ENCODE data around the gene CIROP. TPM values are rescaled to one million over a fixed set of nuclear protein-coding genes. Genes with fewer than 3 reads are reported as not detected.

Gene CIROP
- total RNA-seq, 1 experiment from 2014 or later = not detected

- H3K4me3 Mint-ChIP-seq (ENCODE audit: unreplicated experiment) = no peak overlapping the region
- BruUV-seq (replicated peaks) = no TSS peak
- H3K27ac Mint-ChIP-seq (ENCODE audit: low read depth, unreplicated experiment) = peak overlapping the region; percentile 13
- H3K9me3 Mint-ChIP-seq (ENCODE audit: unreplicated experiment) = no peaks in the 10 kb centered on the region
- ChIA-PET POLR2A (interaction anchor here (0.6 to 3.4 kb wide), 6 partner anchors 11 to 230 kb away, joined by 3 to 30 read pairs (median 4); no protein-coding TSS in a partner anchor), CTCF (interaction anchor here (0.6 to 20.7 kb wide), 6 partner anchors 23 to 921 kb away, joined by 3 to 766 read pairs (median 19); partner anchors contain the start of gene SLC7A8)
- peaks cover 22% of the 10 kb centered on the region for H3K4me1 Mint-ChIP-seq (ENCODE audit: insufficient read depth, unreplicated experiment)
- DNase-seq (ENCODE audit: unreplicated experiment) = no peak
- intact Hi-C loops (cut with micrococcal nuclease) = no loop called here
- H3K27me3 Mint-ChIP-seq (ENCODE audit: insufficient read depth, unreplicated experiment) = no peaks in the 10 kb centered on the region
- no peak for TF ChIP-seq CTCF (IDR thresholded peaks at IDR 0.05; ENCODE audit: unreplicated experiment)
- no peaks in the 10 kb centered on the region for H3K36me3 Mint-ChIP-seq (ENCODE audit: insufficient read depth, unreplicated experiment)
These were observed 19.7 kb upstream of the CIROP start for GRCh38 chr14:23124337-23124954.

GRCh38 chr14:23123419-23123818, 18.6 kb upstream of the CIROP start:
- Mint-ChIP-seq H3K27me3 (ENCODE audit: insufficient read depth, unreplicated experiment) (no peaks in the 10 kb centered on the region), H3K4me1 (ENCODE audit: insufficient read depth, unreplicated experiment) (peaks cover 21% of the 10 kb centered on the region), H3K36me3 (ENCODE audit: insufficient read depth, unreplicated experiment) (no peaks in the 10 kb centered on the region), H3K9me3 (ENCODE audit: unreplicated experiment) (no peaks in the 10 kb centered on the region), H3K27ac (ENCODE audit: low read depth, unreplicated experiment) (peak overlapping the region; percentile 13), H3K4me3 (ENCODE audit: unreplicated experiment) (no peak overlapping the region)
- intact Hi-C loops (cut with micrococcal nuclease) = no loop called here
- no peak for TF ChIP-seq CTCF (IDR thresholded peaks at IDR 0.05; ENCODE audit: unreplicated experiment)
- peak; percentile 84 for DNase-seq (ENCODE audit: unreplicated experiment)
- POLR2A ChIA-PET = interaction anchor here (0.6 to 3.4 kb wide), 11 partner anchors 8 to 183 kb away, joined by 3 to 30 read pairs (median 5); partner anchors contain the start of genes ACIN1, BCL2L2 and C14orf119
- CTCF ChIA-PET = interaction anchor here (0.6 to 20.7 kb wide), 9 partner anchors 13 to 680 kb away, joined by 3 to 766 read pairs (median 4); partner anchors contain the start of genes BCL2L2 and SLC7A8
- no TSS peak for BruUV-seq (replicated peaks)

GRCh38 chr14:23122086-23122485, 17.3 kb upstream of the CIROP start:
- Mint-ChIP-seq H3K27ac (ENCODE audit: low read depth, unreplicated experiment) (no peak overlapping the region), H3K4me1 (ENCODE audit: insufficient read depth, unreplicated experiment) (peaks cover 21% of the 10 kb centered on the region), H3K9me3 (ENCODE audit: unreplicated experiment) (no peaks in the 10 kb centered on the region), H3K4me3 (ENCODE audit: unreplicated experiment) (no peak overlapping the region), H3K27me3 (ENCODE audit: insufficient read depth, unreplicated experiment) (no peaks in the 10 kb centered on the region), H3K36me3 (ENCODE audit: insufficient read depth, unreplicated experiment) (no peaks in the 10 kb centered on the region)
- CTCF ChIA-PET = interaction anchor here (0.6 to 20.7 kb wide), 31 partner anchors 8 to 200 kb away, joined by 3 to 766 read pairs (median 6); partner anchors contain the start of gene SLC7A8
- POLR2A ChIA-PET = interaction anchor here (0.7 to 4.9 kb wide), 5 partner anchors 23 to 65 kb away, joined by 4 to 78 read pairs (median 5); partner anchors contain the start of genes ACIN1, C14orf119 and SLC7A8
- no peak for TF ChIP-seq CTCF (IDR thresholded peaks at IDR 0.05; ENCODE audit: unreplicated experiment)
- intact Hi-C loops (cut with micrococcal nuclease) = no loop called here
- no TSS peak for BruUV-seq (replicated peaks)
- DNase-seq (ENCODE audit: unreplicated experiment) = no peak

- peaks cover 21% of the 10 kb centered on the region for H3K4me1 Mint-ChIP-seq (ENCODE audit: insufficient read depth, unreplicated experiment)
- H3K9me3 Mint-ChIP-seq (ENCODE audit: unreplicated experiment) = no peaks in the 10 kb centered on the region
- no peaks in the 10 kb centered on the region for H3K36me3 Mint-ChIP-seq (ENCODE audit: insufficient read depth, unreplicated experiment)
- H3K27me3 Mint-ChIP-seq (ENCODE audit: insufficient read depth, unreplicated experiment) = no peaks in the 10 kb centered on the region
- ChIA-PET POLR2A (interaction anchor here (0.7 to 4.9 kb wide), 15 partner anchors 10 to 181 kb away, joined by 3 to 78 read pairs (median 5); partner anchors contain the start of genes ACIN1, C14orf119, HOMEZ and SLC7A8), CTCF (interaction anchor here (0.6 to 20.7 kb wide), 46 partner anchors 9 to 700 kb away, joined by 3 to 766 read pairs (median 6); partner anchors contain the start of genes ACIN1, C14orf119, PPP1R3E and SLC7A8)
- no TSS peak for BruUV-seq (replicated peaks)
- H3K27ac Mint-ChIP-seq (ENCODE audit: low read depth, unreplicated experiment) = no peak overlapping the region
- intact Hi-C loops (cut with micrococcal nuclease) = loop anchor here (2.0 kb wide), 1 partner anchor 33 kb away; no protein-coding TSS in a partner anchor
- H3K4me3 Mint-ChIP-seq (ENCODE audit: unreplicated experiment) = no peak overlapping the region
- DNase-seq (ENCODE audit: unreplicated experiment) = no peak
- TF ChIP-seq CTCF (IDR thresholded peaks at IDR 0.05; ENCODE audit: unreplicated experiment) = no peak
These were observed 16.6 kb upstream of the CIROP start for GRCh38 chr14:23121361-23121771.
